HG03196 (cell line): ENCODE data around the gene FOXN3.

Source experiments
- ATAC-seq: cut with Tn5 transposase; IDR thresholded peaks from one replicate; pipeline ENCODE4 v1.9.1; 2021; ENCODE audit not compliant: unreplicated experiment

FOXN3 gene

GRCh38 chr14:89340200-89341181 is 76.5 kb downstream of the FOXN3 start:
- no peak for ATAC-seq

DNA sequence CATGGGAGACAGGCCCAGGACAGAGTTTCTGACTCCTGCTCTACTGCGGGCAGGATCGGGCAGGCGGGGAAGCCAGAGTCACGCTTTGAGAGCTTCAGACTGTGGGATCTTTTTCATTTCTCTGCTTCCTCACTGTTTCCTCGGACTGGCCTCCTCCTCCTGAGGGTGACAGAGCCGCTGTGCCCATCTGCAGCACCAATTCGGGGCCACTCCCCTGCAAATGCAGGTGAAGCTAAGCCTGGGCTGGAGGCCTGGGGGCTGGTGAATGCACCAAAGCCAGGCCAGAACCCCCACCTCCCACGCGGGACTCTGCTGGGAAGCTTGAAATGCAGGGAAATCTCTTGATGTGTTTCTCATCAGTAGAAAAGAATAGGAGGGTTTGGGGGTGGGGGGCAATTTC is 77.5 kb downstream of the FOXN3 start:
- ATAC-seq, result no peak

- no peak for ATAC-seq
Observed at GRCh38 chr14:89339158-89339557, 77.9 kb downstream of the FOXN3 start.

GRCh38 chr14:89336338-89336737 is 80.7 kb downstream of the FOXN3 start:
- no peak for ATAC-seq

GRCh38 chr14:89332031-89332430 is 85.0 kb downstream of the FOXN3 start:
- no peak for ATAC-seq

- ATAC-seq, result peak; percentile 78
Observed at GRCh38 chr14:89331398-89331797, 85.6 kb downstream of the FOXN3 start.

- ATAC-seq, result no peak
Observed at GRCh38 chr14:89330236-89331002, 86.6 kb downstream of the FOXN3 start.

- ATAC-seq, result no peak
Observed at GRCh38 chr14:89327771-89328212, 89.2 kb downstream of the FOXN3 start.

GRCh38 chr14:89325959-89326358 is 91.1 kb downstream of the FOXN3 start:
- no peak for ATAC-seq

GRCh38 chr14:89325299-89325883 is 91.6 kb downstream of the FOXN3 start:
- ATAC-seq, result no peak

DNA sequence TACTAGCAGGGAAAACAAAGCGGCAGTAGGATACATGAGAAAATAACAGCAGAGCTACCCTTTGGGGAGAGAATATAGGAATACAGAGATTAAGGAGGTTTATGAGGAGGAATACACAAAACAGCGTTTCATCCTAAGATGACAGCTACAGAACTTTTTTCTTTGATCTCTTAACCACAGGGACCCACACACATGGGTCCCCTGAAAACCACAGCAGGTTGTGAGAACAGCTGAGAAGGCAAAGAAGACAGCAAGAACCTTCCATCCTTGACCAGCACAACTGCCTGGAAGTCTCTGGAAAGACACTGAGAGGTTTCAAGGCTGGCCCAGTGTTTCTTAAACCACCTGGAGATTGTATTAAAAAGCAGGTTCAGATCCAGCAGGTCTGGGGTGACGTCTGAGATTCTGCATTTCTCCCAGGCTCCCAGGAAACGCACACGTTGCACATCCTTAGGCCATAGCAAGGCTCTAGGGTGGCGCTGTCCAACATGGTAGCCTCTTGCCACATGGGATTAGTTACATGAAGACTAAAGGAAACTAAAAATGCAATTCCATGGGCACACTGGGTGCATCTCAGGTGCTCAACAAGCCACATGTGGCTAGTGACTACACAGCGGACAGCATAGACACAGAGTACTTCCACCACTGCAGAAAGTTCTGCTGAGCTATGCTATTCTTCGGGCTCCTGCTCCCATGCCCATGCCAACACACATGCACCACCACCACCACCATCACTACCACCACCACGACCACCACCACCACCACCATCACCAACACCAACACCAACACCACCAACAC is 92.3 kb downstream of the FOXN3 start:
- ATAC-seq, result no peak

DNA sequence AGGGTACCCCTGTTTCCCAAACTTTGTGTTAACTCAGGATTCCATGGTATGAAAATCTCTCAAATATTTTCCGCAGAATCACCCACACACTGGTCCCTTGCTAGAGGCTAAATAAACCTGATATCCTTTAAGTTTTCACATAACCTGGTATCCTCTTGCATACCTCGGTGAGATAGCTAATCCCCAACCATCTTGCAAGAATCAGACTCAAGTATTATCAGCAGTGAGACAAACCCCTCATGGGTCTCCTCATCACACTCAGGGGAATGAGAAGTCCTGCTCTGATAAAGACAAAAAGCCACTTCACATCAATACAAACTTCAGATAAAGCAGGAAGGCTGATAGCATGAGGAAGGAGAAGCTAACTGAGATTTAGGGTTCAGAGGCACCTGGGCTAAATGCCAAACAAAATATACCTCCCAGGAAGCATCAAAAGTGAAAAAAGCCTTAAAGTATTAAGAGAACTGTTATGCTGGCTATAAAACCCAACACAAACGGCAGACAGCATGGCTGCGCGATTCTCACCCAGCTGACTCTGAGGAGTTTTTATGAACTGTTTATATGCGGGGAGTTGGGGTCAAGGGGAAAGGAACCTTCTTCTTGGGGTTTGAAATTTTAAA is 96.5 kb downstream of the FOXN3 start:
- ATAC-seq, result no peak

DNA sequence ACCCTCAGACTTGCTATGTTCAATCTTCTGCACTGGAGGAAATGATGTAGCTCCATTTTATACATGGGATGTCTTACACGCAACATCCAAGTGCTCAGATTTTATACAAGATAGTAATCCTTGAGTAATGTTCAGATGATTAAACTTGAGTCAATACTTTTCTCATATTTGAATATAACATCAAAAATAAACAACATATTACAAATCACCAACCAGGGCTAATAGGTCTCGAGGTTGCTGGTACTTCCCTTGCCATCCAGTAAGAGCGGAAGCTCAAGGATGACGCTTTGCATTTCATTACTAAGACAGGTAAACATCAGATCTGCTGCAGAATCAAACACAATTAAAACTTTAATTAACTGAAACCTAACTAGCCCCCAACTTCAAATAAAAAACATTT is 97.3 kb downstream of the FOXN3 start:
- no peak for ATAC-seq

DNA sequence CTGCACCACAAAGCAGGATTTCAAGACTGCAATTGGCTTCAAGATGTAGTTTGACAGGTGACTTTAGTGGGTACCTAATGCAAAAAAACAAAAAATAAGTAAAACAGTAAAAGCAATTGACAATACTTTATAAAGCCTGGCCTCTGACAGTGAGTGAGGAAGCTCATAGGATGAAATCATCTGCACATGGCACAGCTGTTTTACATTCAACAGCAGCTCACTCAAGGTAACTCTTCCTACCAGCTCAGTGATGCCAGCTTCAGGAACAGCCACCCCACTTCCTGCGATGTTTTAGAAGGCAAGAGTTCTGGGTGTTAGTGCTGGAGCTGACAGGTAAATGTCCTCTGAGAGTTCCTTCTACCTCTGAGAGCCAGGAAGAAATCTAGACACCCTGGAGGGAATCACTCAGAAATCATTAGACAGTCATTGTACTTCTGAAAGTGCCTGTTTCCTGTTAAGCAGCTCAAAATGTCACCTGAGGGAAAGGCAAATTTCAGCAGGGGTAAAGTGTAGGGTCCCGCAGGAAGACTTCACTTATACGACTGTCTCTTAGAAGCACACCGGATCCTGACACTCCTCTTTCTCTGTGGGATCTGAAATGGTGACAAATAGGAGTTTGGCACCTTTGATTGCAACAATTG is 99.9 kb downstream of the FOXN3 start:
- peak; percentile 80 for ATAC-seq

DNA sequence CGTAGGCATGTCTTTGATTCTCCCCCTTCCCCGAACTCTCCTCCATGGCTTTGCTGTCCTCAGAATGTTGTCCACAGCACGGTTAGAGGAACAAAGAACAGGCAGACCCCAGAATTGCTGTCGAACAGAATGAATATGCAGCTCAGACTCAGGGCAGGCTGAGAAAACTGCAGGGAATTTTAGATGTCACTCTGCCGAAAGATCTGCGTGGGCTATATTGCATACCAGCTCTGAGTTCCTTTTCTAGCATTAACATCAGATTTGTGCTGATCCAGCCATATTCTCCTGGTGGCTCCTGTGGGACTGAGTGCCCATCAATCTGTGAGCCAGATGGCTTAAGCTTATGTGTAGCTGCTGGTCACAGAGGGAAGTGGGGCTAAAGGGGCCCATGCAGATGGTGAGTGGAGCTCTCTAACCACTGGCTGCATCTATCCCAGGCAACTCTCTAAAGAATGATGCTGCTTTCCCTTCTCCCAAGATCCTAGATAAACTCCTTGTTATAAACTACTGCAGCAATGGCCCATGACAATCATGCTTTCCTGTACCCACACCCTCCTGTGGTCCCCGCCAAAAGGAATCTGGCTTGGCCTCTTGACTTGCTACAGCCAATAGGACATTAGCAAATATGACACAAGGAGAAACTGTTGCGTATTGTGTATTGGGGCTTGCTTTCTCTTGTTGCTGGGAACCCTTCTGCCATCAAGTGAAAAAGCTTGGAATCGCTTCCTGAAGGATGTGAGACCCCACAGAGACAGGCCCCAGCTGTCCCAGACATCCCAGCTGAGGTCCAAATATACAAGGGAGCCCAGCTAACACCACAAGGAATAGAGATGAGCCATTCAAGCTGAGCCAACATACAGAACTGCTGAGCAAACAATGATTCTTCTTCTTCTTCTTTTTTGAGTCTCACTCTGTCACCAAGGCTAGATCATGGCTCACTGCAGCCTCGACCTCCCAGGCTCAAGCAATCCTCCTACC is 101.3 kb downstream of the FOXN3 start:
- ATAC-seq, result no peak

DNA sequence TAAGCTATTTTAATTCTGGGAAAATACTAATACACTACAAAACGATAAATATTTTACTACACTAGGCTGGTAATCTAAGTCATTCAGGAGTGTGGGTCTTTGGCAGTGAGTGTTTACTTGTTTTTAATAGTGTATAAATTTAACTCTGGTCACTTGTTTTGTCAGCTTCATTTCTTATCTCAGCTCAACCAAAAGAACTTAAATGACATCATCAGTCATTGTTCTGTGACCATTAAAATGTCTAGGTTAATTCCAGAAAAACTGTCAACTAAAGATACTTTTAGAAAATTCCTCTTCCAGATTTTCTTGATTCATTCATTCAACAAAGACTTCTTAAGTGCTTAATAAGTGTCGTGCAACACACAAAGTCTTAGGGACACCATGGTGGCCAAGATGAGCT is 102.8 kb downstream of the FOXN3 start:
- ATAC-seq, result no peak

- no peak for ATAC-seq
Observed at GRCh38 chr14:89312932-89313331, 104.1 kb downstream of the FOXN3 start.

- ATAC-seq, result no peak
Observed at GRCh38 chr14:89310211-89310610, 106.8 kb downstream of the FOXN3 start.
